Smooth muscle cell (in vitro differentiated cells): ENCODE data around the gene TMEM135. TPM values are rescaled to one million over a fixed set of nuclear protein-coding genes. Genes with fewer than 3 reads are reported as not detected.

ENCODE experiments used
- DNase-seq: peaks from one replicate; lab custom pipeline; 2025; ENCODE audit not compliant: unreplicated experiment; lab: John Stamatoyannopoulos, UW
- H2AFZ ChIP-seq: fragments of 200-600 bp; sonication (generic); 2 replicates; pipeline ENCODE4 v1.6.0; 2016; ENCODE audit warnings: antibody characterized with exemption, low read depth, mild to moderate bottlenecking
- H3F3A ChIP-seq: fragments of 200-600 bp; sonication (generic); 2 replicates; pipeline ENCODE4 v1.6.0; 2017; ENCODE audit warnings: antibody characterized with exemption, low read depth
- H3K27ac ChIP-seq: fragments of 200-600 bp; sonication (generic); 2 replicates; pipeline ENCODE4 v1.5.1; 2016; ENCODE audit warnings: low read depth, mild to moderate bottlenecking
- H3K27me3 ChIP-seq: fragments of 200-600 bp; sonication (generic); 2 replicates; pipeline ENCODE4 v1.6.1; 2016; ENCODE audit warnings: low read depth, mild to moderate bottlenecking
- H3K36me3 ChIP-seq: fragments of 200-600 bp; sonication (generic); 2 replicates; pipeline ENCODE4 v1.5.1; 2016; ENCODE audit warnings: low read depth
- H3K4me1 ChIP-seq: fragments of 200-600 bp; sonication (generic); 2 replicates; pipeline ENCODE4 v1.5.1; 2016; ENCODE audit warnings: low read depth
- H3K4me2 ChIP-seq: fragments of 200-600 bp; sonication (generic); 2 replicates; pipeline ENCODE4 v1.6.0; 2016; ENCODE audit warnings: mild to moderate bottlenecking
- H3K4me3 ChIP-seq: fragments of 200-600 bp; sonication (generic); 2 replicates; pipeline ENCODE4 v1.5.1; 2016; ENCODE audit warnings: mild to moderate bottlenecking
- H3K79me2 ChIP-seq: fragments of 200-600 bp; sonication (generic); 2 replicates; pipeline ENCODE4 v1.6.0; 2016; ENCODE audit warnings: low read depth, mild to moderate bottlenecking
- H3K9ac ChIP-seq: fragments of 200-600 bp; sonication (generic); 2 replicates; pipeline ENCODE4 v1.6.0; 2016; ENCODE audit warnings: low read depth
- H3K9me3 ChIP-seq: fragments of 200-600 bp; sonication (generic); replicated peaks from 2 replicates; pipeline ENCODE4 v1.5.1; 2016; ENCODE audit warnings: low read depth
- H4K20me1 ChIP-seq: fragments of 200-600 bp; sonication (generic); 2 replicates; pipeline ENCODE4 v1.6.0; 2016; ENCODE audit warnings: low read depth
- CTCF ChIP-seq: fragments of 200-600 bp; sonication (generic); IDR thresholded peaks from 2 replicates; pipeline ENCODE4 v1.5.1; 2017; ENCODE audit warnings: borderline replicate concordance, mild to moderate bottlenecking, antibody characterized with exemption; ENCODE audit not compliant: insufficient read depth, poor library complexity, severe bottlenecking
- WGBS: methylation state at CpG from one replicate; pipeline ENCODE4 v1.1.7; 2016; ENCODE audit warnings: low lambda C conversion rate; 5-methylcytosine and 5-hydroxymethylcytosine counted together
- polyA plus RNA-seq: library from polyadenylated mRNA; unstranded; fragments of >200 nt; fragmentation: Nextera tagmentation; extraction: Ambion mirVana; gene quantifications from 2 replicates; pipeline ENCODE4 v1.2.1, GENCODE V29; 2016
- total RNA-seq: library from RNA; depleted of rRNA; stranded (reverse); fragments of >200 nt; gene quantifications from 2 replicates; pipeline ENCODE4 v1.2.3, GENCODE V29; 2014

The TMEM135 gene
- total and polyA plus RNA-seq, 2 experiments from 2014 or later: 12.4 to 21.7 TPM

- DNase-seq: no peak
- no peak overlapping the region for H3K9ac ChIP-seq
- no peak overlapping the region for H3K27ac ChIP-seq
- no peak overlapping the region for H3K4me3 ChIP-seq
- H2AFZ ChIP-seq: no peak overlapping the region
- no peaks in the 10 kb centered on the region for H3K27me3 ChIP-seq
- H3K9me3 ChIP-seq: no peaks in the 10 kb centered on the region
- WGBS: 98% methylated on average over 4 of the region's 4 CpGs
- H3K36me3 ChIP-seq: no peaks in the 10 kb centered on the region
- H3F3A ChIP-seq: no peaks in the 10 kb centered on the region
- H3K79me2 ChIP-seq: no peaks in the 10 kb centered on the region
- no peaks in the 10 kb centered on the region for H3K4me1 ChIP-seq
- no peak overlapping the region for H3K4me2 ChIP-seq
- no peak for TF ChIP-seq CTCF
- H4K20me1 ChIP-seq: no peaks in the 10 kb centered on the region
Measured at GRCh38 chr11:87356428-87356827, 318.7 kb downstream of the TMEM135 start.

DNA sequence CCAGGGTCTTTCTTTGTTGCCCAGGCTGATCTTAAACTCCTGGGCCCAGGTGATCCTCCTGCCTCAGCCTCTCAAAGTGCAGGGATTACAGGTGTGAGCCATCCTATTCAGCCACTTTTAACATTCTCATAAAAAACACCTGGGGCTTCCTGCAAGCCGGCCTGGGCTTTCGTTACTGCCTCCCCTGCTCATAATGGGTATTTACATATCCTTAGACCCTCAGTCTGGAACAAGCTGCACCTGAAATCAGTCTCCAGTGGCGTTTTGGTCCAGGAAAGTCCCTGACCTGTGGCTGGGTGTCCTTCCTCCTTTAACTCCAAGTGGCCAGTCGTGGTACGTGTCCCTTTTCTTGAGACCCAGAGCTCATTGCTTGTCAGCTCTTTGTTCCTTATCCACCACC is 320.7 kb downstream of the TMEM135 start:
- Histone ChIP-seq H3K9me3 (no peaks in the 10 kb centered on the region), H3K79me2 (no peaks in the 10 kb centered on the region), H3K4me2 (no peak overlapping the region), H3K4me3 (no peak overlapping the region), H3K27me3 (no peaks in the 10 kb centered on the region), H2AFZ (no peak overlapping the region), H3K36me3 (no peaks in the 10 kb centered on the region), H3K9ac (no peak overlapping the region), H4K20me1 (no peaks in the 10 kb centered on the region), H3K27ac (no peak overlapping the region), H3F3A (no peaks in the 10 kb centered on the region), H3K4me1 (no peaks in the 10 kb centered on the region)
- TF ChIP-seq CTCF: no peak
- DNase-seq: no peak
- 89% methylated on average over 5 of the region's 5 CpGs for WGBS

GRCh38 chr11:87359401-87359800 is 321.7 kb downstream of the TMEM135 start:
- Histone ChIP-seq H3K27ac (no peak overlapping the region), H3K36me3 (no peaks in the 10 kb centered on the region), H3K4me3 (no peak overlapping the region), H3K9ac (no peak overlapping the region), H3K27me3 (no peaks in the 10 kb centered on the region), H2AFZ (no peak overlapping the region), H3K4me2 (no peak overlapping the region), H4K20me1 (no peaks in the 10 kb centered on the region), H3F3A (no peaks in the 10 kb centered on the region), H3K9me3 (no peaks in the 10 kb centered on the region), H3K79me2 (no peaks in the 10 kb centered on the region), H3K4me1 (no peaks in the 10 kb centered on the region)
- DNase-seq: no peak
- WGBS: 85% methylated on average over 6 of the region's 6 CpGs
- TF ChIP-seq CTCF: no peak

DNA sequence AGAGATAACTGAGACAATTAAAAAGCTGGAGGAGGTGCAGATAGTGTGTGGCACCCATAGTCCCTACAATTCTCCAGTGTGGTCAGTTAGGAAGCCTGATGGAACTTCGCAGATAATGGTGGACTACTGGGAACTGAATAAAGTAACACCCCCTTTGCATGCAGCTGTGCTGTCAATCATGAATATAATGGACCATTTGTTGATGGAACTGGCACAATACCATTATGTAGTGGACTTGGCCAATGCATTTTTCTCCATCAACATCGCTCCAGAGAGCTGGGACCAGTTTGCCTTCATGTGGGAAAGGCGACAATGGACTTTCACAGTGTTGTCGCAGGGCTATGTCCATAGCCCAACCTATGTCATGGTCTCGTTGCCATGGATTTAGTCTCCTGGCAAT is 324.2 kb downstream of the TMEM135 start:
- 94% methylated on average over 5 of the region's 5 CpGs for WGBS
- DNase-seq: no peak

More for the DNA sequence above, 324.2 kb downstream of the TMEM135 start:
- Histone ChIP-seq H3K36me3 (no peaks in the 10 kb centered on the region), H3F3A (no peaks in the 10 kb centered on the region), H3K4me2 (no peak overlapping the region), H3K9me3 (no peaks in the 10 kb centered on the region), H3K27me3 (no peaks in the 10 kb centered on the region), H3K27ac (no peak overlapping the region), H2AFZ (no peak overlapping the region), H4K20me1 (no peaks in the 10 kb centered on the region), H3K9ac (no peak overlapping the region), H3K4me3 (no peak overlapping the region), H3K79me2 (no peaks in the 10 kb centered on the region), H3K4me1 (no peaks in the 10 kb centered on the region)
- TF ChIP-seq CTCF: no peak
